ENCODE data around the gene LARP1B.
"Not testable (repeated sequence)": the region's sequence is repeated elsewhere in the genome, so short reads cannot be mapped to it uniquely, and the experiment has no call there.

Gene LARP1B

DNA sequence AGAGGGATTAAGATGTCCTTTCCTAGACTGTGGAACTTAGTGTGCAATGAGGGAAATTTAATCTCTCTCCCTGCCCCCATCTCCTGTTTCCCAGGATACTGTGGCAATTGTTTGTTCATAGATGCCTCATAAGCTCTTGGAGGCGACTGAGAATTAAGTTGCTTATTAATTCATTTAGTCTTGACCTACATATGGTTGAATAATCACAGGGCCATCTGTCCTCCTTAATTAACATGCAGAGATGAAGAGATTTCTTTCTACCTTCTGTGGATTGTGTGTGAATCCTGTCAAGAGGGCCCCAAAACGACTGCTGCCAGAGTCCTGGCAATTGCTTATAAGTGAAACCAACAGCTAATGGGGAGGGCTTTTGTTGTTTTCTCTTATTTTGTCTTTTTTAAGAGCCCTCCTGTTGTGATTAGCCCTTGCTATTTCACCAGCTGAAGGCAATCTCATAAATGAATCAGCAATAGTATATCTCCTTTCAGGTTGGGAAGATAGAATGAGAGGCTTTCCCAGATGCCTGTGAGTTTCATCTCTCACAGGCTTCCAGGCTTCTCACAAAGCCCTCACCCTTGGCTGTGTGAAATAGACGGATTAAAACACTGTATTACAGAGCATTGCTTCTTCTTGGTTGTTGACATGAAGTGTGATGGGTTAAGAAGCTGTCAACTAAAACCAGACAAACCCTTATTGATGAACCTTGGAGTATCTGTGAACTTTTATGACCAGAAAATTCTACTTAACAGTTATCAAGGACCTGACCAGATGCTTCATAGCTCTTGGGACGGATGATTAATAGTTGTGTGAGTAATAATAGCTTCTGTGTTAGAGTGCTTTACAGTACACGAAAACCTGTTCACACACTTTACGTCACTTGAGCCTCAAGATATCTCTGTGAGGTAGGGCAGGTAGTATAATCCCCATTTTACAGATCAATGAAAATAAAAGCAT lies 168.0 kb downstream of the LARP1B start:
- no peak for DNase-seq

DNA sequence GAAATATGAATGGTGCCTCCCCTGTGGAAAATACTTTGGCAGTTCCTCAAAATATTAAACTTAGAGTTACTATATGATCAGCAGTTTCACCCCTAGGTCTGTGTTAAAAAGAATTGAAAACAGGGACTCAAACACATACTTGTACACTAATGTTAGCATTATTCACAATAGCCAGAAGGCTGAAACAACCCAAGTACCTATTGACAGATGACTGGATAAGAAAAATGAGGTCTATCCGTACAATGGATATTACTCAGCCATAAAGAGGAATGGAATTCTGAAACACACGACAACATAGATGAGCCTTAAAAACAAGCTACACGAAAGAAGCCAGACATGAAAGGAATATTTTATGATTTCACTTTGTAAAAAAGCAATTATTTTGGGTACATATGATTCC lies 171.6 kb downstream of the LARP1B start:
- DNase-seq = no peak

DNA sequence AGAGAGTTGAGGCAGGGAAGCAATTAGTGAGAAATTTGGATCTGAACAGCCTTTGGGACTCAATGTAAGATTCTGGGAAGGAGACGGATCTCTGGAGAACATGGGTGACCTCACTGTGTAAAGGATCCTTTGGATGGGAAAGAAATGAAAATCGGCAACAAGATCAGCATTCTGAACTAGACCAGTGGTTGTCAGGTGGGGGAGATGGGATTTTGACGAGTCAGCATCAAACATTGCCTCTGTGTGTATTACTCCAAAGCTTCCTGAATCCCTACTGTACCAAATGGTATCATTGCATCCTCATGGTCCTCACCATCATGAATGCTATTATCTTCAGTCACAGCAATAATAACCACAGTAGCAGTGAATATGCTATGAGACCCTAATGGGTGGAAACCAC lies 173.7 kb downstream of the LARP1B start:
- no peak for DNase-seq

DNA sequence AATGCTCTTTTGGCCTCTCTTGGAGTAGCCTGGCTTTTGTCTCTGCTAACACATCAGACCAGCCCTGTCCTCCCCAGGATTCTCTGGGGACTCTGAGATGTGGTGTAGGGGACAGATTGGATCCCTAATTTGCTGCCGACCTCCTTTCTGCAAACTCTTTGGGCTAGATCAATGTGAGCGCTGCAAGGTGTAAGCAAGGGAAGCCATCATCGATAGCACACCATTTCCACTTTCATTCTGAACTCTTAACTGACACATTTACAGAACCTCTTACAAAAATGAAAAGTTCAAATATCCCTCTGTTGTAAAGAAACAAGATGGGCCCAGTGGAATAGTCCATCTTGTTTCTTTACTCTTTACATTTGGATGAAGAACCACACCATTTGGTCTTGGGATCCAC lies 179.9 kb downstream of the LARP1B start:
- no peak for DNase-seq

DNA sequence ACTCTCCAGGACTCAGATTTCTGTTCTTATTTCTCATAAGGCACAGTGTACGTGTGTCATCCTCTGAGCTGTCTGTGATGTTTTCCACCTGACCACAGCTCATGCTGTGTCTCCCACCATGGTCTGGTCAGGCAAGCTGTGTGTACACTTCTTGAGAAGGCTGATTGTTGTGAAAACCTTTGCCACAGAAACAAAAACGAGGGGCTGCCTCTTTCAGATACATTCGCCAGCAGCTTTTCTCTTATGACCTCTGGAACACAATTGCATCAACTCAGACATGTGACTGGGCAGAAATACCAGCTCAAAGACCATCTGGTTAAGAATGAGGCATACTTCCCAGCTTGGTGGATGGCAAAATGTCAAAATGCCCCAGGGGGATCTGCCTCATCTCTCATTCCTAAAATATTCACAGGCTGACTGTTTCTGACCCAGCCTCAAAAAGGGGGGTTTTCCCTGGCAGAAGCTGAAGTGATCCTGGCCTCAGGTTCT lies 180.4 kb downstream of the LARP1B start:
- no peak for DNase-seq

DNA sequence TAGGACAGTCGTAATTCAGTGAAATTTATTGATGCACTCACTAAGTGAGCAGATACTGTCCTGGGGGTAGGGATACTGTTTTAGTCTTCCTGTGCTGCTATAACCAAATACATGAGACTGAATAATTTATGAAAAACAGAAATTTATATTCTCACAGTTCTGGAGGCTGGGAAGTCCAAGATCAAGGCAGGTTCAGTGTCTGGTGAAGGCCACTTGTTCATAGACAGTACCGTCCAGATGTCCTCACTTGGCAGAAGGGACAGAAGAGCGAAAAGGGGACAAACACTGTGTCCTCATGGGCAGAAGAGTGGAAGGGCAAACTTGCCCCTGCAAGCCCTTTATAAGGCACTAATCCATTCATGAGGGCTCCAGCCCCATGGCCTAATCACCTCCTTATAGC lies 180.9 kb downstream of the LARP1B start:
- no peak for DNase-seq

DNA sequence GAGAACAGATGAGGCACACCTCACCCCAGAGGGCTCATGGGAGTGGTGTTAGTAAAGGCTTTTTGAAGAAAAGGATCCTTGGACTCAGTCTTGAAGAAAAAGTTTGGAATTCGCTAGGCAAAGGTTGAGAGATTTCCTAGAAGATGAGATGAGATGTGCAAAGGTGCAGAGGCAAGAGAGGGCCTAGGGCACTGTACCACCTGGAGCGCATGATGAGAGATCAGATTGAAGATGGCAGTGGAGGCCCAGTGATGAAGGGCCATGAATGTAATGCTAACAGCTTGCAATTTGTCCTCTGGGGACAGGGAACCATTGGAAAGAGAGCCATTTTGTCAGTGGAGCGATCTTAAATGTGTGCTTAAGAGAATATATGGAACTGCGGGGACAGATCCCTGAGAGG lies 181.5 kb downstream of the LARP1B start:
- DNase-seq = no peak

DNA sequence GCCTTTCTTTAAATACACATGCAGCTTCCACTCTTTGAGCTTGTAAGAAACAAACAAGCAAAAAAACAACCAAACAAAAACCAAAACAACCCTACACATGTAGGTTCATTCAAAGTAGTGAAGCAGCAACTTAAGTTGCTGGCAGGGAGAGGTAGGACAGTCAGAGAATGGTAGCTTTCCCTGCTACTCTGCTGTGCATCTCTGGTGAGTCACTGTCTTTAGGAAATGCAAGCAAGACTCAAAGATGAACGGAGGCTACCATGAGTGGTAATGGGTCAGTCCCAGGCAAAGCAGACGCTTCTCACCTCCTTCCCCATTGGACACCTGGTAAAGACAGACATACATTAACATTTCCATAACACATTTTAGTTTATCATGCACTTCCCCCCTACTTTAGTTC lies 183.3 kb downstream of the LARP1B start:
- DNase-seq = no peak

DNA sequence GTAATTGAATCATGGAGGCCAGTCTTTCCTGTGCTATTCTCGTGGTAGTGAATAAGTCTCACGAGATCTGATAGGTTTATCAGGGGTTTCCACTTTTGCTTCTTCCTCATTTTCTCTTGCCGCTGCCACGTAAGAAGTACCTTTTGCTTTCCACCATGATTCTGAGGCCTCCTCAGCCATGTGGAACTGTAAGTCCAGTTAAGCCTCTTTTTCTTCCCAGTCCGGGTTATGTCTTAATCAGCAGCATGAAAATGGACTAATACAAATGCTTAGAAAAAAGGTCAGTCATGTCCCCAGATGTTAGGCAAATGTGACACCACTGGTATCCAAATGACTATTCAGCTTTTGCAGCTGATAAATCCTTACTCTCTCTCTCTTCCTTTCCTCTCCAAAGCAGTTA lies 184.3 kb downstream of the LARP1B start:
- not testable (repeated sequence) for DNase-seq

DNA sequence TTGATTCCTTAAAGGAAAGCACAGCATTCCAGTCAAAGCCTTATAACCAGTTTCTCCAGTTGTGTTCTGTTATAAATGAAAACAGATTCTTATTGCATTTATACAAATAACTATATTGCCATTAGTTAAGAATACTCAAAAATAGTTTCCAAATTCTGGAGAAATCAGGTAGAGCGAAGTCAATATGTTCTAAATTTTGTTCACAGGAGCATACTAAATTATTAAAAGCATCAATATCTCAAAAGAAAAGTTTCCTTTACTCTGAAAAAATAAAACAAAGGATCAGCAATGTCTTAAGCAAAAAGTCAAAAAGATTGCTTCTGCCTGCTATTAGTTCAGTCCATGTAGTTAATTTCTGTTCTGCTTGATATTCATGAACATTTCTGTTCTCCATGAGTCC lies 186.8 kb downstream of the LARP1B start:
- DNase-seq = no peak

DNA sequence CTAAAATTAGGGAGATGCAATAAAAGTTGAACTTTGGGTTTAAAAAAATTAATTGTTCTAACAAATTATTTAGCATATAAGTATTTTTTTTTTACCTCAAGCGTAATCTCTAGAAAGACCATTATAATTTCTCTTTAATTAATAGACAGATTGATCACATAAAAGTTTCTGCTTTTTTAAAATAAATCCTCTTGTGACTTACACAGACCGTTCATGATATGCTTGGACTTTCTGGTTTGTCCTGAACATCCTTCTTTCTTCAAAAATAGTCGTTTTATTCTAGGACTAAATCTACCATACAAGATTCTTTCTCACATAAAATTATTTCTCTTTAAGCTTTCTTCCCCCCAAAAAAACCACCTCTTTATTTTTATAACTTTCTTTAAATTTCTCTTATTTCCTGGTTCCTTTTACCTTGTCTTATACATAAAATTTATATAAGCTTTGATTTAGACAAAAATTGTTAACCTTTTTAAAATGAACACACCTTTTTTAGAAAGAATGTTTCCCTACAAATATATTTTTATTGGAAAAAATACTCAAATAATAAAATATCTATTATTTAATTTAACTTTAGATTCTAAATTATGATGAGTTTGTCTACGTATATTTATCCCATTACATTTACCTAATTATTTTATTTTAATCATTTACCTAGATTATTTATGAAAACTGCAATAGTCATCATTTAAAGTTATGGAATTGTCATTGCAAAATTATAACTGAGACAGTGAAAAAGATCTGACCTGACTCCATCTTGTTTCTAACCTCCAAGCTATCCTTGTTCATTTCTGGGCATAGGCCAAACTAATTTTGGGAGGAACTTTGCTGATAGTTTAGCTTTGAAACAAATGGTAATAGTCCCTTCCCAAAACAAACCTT lies 188.9 kb downstream of the LARP1B start:
- no peak for DNase-seq

DNA sequence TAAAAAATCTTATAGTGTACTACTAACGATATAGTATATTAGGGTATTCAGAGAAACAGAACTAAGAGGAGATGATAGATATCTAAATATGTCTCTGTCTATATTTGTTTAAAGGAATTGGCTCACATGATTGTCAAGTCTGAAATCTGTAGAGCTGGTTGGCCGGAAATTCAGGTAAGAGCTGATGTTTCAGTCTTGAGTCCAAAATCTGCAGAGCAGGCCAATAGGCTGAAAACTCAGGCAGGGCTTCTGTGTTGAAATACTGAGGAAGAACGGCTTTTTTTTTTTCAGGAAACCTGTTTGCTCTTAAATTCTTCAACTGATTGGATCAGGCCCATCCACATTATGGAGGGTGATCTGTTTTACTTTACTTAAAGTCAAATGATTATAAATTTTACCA lies 194.8 kb downstream of the LARP1B start:
- DNase-seq = no peak

DNA sequence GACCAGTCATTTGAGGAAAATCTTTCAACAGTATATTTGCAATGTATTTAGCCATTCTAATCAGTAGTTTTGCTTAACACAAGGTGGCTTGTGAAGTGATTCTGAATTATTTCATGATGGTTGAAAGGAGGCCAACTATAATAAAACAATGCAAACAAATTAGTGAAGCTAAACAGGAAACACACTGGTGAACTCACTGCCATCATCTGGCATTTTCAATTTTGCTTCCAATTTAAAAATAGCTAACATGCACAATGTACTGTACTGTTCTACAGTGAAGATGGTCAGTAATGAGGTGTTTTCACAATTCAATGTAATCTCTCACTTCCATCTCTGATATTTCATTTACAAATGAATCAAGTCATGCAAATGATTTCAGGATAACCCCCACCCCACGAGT lies 195.4 kb downstream of the LARP1B start:
- no peak for DNase-seq

DNA sequence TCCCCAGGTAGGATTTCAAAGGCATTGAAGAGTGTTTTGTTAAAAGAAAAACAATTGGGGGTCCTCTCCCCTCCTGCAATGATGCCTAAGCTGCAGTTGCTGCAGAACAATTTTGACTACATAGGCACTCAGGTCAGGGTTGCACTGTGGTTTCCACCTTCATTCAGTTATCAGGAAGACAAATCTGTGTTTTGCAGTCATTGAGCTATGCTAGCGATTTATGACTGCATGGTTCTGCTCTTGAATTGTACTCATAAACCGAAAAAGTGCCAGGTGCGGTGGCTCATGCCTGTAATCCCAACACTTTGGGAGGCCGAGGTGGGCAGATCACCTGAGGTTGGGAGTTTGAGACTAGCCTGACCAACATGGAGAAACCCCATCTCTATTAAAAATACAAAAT lies 197.1 kb downstream of the LARP1B start:
- DNase-seq = not testable (repeated sequence)

DNA sequence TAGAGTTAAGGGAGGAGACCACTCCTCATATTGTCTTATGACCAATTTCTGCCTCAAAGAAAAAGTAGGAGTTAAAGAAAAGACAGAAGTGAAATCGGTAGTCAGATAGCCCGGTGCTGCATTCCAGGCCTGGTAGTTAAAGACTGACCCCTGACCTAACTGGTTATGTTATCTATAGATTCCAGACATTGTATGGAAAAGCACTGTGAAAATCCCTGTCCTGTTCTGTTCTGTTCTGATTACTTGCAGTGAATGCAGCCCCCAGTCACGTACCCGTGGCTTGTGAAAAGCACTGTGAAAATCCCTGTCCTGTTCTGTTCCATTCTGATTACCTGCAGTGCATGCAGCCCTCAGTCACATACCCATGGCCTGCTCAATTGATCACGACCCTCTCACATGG lies 198.8 kb downstream of the LARP1B start:
- DNase-seq = not testable (repeated sequence)
